ENCODE data around the gene GPR160.
"Not testable (repeated sequence)": the region's sequence is repeated elsewhere in the genome, so short reads cannot be mapped to it uniquely, and the experiment has no call there.

The GPR160 gene, protein sequence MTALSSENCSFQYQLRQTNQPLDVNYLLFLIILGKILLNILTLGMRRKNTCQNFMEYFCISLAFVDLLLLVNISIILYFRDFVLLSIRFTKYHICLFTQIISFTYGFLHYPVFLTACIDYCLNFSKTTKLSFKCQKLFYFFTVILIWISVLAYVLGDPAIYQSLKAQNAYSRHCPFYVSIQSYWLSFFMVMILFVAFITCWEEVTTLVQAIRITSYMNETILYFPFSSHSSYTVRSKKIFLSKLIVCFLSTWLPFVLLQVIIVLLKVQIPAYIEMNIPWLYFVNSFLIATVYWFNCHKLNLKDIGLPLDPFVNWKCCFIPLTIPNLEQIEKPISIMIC

DNA sequence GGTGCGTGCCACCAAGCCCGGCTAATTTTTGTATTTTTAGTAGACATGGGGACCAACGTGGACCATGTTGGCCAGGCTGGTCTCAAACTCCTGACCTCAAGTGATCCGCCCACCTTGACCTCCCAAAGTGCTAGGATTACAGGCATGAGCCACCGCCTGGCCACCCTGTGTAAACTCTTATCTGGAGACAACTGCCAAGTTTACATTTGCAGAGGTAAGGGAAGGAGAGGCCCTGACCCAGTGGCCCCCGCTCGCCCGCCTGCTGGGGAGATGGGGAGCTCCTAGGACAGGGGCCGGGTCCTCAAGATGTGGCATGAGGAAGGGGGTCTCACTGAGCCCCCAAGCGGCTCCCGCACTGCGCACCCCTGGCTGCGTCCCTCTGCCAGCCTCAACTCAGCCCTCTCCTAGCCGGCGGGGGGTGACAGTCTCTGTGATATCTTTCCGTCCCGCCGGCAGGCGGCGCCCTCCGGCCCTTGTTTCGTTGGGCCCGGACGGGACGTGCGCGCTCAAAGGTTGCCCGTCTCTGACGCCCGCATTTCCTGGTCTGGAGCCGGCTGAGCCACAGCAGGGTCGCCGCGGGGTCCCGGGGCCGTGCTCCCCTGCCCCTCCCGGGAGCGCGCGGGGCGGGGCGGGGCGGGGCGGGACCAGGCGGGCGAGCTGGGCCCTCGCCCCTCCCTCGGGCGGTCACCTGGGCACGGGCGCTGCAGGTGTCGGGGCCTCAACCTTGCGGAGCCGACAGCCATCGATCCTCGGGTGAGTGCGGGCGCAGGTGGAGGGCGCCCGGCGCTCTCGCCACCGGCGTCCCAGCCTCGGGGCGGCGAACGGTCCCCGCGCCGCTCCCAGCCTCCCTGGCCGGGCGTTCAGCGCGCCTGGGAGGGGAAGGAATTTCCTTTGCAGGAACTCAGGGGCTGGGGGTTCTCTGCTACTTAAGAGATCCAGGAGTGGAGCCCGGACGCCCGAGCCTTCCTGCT, at the start of gene GPR160:
Gene GPR160 (plus strand): TSS at position 533 of the 971 bp plus-strand sequence. CDS start 45,978 bp downstream, outside the sequence.
- peak; percentile 14 to 61 for DNase-seq

DNA sequence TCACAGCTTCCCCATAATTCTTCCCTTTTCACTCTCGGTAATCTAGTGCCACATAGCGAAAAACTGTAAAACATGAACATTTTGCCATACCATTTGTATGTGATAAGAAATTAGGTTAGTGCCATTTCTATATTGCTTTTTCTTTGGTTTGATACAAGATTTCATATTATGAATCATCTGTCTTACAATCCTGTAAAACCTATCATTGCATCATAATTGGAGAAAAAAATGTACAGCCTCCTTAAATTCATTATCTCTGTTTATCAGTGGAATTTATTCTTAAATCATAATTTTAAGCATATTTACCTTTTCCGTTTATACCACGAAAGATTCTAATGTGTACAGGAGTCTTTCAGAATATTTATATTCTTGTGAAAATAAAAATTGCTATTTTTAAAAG, 47.4 kb upstream of the GPR160 start:
- no peak for DNase-seq

DNA sequence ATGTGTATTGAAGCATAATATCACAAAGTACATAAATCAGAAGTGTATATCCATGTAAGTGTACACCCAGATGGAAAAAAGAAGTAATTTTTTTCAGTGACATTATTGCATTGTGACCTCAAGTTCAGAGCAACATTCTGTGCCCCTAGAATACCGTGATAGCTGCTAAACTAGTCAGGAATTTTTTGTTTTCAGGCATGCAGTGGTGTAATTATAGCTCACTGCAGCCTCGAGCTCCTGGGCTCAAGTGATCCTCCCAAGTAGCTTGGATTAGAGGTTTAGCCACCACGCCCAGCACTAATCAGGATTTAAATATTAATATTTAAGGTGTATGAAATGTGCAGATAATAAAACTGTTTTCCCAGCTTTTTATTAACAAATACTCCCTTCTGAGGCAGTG, 45.6 kb upstream of the GPR160 start:
- DNase-seq: no peak

DNA sequence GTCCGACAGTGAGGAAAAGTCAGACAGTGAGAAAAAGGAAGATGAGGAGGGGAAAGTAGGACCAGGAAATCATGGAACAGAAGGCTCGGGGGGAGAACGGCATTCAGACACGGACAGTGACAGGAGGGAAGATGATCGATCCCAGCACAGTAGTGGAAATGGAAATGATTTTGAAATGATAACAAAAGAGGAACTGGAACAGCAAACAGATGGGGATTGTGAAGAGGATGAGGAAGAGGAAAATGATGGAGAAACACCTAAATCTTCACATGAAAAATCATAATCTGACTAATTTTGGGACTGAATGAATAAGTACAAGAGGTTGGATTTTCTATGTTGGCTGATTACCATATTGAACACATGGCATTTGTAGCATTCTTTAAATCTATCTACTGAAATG, 45.0 kb upstream of the GPR160 start:
- DNase-seq: no peak

DNA sequence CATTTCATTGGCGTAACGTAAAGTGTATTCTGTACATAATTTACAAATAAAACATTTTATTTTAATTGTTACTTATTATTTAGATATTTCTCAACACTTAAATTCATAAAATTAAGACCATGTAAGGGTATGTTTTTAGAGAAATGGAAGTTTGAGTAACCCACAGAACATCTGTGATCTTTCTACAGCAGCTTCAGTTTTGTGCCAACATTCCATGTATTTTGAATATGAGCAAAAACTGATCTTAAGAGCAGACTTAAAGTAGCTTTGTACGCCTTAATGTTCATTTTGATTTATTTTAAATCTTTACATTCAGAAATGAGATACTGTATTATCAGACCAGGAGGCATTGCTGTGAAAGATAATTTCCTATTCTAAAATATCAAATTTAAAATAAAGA, 44.0 kb upstream of the GPR160 start:
- DNase-seq: no peak

DNA sequence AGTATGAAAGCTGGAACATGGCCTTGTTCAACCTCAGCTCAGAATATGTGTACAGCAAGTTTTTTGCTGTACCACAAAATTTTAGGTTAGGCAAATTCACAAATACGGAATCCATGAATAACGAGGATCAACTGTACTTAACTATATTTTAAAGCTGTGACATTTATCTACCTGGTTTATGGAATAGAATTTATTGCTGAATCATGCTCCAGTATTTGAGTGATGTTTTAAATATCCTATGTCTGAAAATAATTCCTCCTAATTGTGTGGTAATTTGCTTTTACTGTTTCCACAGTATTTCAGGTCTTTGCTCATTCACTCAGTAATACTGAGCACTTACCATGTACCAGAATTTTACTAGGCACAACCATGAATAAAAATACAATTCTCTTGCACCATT, 41.7 kb upstream of the GPR160 start:
- DNase-seq: no peak

DNA sequence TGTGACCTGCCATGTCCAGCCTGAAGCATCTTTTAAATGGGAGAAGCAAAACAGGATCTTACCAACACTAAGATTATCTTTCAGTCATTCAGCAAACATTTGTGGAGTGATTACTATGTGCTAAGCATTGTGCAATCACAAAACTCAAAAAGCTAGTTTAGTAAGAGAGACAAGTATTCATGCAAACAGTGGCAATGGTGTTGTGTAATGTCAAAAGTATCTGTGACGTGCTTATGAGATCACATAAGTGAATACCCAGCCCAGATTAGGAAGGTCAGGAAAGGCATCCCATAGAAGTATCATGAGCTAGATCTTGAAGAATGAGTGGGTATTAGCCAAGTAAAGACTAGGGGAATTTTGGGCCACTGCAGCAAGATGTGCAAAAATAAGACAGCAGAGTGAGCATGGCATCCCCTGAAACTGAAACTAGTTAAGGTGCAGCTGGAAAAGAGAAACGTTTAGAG, 39.1 kb upstream of the GPR160 start:
- DNase-seq: no peak

DNA sequence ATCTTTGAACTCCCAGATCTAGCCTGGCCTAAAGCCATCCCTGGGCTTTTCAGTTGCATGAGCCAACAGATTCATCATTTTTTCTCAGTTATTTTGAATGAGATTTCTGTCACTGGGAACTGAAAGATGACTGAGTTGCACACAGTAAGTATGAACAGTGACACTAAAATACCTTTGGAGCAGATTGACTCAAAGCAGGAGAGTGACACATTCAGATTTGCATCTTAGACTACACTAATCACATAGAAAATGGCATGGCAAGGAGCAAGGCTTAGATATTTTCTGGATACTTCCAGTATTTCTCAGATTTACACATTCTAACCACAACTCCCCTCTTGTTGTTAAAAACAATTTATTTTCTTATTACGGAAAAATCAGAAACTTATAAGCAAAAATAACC, 38.4 kb upstream of the GPR160 start:
- DNase-seq: no peak

DNA sequence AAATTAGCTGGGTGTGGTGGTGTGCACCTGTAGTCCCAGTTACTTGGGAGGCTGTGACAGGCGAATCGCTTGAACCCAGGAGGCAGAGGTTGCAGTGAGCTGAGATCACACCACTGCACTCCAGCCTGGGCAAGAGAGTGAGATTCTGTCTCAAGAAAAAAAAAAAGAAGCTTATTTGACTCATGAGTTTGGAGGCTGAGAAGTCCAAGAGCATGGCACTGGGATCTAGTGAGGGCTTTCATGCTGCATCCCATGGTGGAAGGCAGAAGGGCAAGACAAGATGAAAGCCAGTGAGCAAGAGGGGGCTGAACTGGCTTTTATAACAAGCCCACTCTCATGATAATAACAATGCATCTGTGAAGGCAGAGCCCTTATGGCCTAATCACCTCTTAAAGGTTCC, 37.7 kb upstream of the GPR160 start:
- DNase-seq: no peak

DNA sequence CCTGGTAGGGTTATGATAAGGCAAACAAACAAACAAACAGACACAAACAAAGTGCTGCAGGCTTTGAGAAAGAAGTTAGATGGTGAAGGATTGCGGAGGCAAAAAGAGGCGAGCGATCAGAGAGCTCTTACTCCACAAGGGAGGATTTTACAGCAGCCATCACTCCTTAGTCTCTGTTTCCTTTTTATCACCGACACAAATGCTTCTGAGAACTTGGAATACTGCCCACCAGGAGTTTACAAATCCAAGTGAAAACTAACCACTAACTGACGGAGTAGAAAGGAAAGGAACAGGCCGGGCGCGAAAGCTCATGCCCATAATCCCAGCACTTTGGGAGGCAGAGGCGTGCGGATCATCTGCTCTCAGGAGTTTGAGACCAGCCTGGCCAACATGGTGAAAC, 35.6 kb upstream of the GPR160 start:
- DNase-seq: no peak

DNA sequence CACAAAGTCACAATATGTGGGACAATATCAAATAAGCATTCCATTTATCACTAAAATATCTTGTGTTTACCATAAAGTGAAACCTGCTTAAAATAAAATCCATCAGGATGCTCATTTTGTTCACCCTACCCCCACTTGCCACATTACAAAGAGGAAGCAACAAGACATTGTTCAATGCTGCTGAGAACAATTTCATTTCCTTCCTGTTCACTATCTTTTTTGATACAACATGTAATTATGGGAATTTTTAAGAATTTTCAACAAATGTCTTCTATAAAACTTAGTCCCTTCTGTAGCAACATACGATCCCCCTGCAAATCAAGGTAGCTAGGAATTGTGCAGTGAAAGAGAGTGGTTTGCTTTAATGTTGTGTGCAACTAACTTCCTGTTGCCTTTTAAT, 34.9 kb upstream of the GPR160 start:
- no peak for DNase-seq

DNA sequence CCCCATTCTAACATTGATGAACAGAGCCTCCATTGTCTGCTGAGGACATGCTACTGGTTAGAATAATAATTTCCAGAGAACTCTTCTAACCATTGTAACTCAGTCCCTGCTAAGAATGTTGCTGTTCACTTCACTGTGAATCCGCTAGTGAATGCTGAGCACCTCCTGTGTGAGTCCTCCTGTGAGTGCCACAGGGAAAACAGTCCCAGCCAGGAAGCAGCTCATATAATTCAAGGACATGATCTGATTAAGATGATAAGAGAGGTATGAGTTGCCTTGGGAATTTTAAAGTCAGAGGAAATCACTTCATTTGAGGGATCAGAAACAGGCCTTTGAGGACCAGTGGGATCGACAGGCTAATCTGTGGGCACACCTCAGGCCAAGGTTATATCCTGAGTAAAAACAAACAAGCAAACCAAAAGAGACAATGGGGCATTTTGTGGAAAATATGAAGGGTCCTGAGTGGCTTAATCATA, 33.9 kb upstream of the GPR160 start:
- DNase-seq: no peak

DNA sequence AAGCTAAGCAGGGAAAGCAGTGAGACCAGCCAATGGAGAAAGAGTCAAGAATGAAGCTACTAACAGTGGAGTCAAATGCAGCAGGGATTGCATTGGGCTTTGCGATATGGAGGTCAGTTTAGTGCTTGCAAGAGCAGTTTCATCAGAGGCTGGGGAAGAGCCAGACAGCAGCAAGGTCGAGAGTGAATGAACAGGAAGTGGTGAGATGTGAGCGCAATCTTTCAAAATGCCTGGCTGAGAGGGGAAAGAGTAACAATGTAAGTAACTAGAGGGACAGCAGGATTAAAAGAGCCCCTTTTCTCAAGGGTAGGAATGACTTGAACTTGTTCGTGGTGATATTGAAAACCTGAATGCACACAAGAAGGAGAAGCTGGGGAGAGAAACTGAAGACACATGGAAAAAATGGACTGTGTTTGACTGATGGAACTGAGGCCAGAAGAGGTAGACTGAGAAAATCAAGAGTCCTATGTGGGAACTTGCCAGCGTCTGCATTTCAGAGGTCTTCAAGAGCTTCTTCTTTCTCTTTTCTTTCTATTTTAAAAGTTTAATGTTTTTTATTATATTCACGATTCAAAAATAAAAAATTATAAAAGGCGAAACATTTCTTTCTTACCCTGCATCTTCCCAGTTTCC, 30.6 kb upstream of the GPR160 start:
- DNase-seq: no peak

DNA sequence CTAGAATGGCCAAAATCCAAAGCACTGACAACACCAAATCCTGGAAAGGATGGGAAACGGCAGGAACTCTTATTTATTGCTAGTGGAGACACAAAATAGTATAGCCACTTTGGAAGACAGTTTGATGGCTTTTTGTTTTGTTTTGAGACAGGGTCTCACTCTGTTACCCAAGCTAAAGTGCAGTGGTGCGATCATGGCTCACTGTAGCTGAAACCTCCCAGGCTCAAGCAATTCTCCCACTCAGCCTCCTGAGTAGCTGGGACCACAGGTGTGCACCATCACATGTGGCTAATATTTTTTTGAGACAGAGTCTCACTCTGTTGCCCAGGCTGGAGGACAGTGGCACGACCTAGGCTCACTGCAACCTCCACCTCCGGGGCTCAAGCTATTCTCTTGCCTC, 27.3 kb upstream of the GPR160 start:
- no peak for DNase-seq

DNA sequence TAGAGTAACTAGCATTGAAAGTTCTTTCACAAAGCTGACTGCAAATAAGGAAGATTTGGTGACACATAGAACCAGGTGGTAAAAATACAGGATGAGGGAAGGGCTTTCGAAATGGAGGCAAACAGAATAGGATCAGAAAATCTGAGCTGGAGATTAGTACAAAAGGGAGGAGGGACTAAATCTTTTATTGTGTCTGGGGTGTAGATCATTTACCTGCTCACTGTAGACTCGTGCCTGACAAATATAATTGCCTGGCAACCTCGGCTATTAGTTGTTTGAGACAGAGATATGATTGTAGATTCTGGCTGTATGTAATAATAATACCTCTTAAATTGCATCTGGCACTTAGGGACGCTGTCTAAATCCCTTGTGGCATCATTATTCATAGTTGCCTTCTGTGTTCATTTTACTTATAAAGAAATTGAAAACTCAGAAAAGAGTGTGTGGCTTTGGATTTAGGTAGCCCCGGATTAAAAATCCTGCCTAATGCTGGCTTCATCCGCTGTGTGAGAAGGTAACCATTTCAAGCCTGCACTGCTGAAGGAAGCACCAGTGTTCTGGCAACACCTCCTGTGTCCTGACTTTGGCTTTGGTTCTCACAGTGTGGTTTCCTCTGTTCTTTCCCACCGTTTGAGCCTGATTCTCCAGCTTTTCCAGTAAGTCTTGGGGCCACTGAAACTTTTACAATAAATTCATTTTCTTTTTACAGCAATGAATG, 25.0 kb upstream of the GPR160 start:
- no peak for DNase-seq

DNA sequence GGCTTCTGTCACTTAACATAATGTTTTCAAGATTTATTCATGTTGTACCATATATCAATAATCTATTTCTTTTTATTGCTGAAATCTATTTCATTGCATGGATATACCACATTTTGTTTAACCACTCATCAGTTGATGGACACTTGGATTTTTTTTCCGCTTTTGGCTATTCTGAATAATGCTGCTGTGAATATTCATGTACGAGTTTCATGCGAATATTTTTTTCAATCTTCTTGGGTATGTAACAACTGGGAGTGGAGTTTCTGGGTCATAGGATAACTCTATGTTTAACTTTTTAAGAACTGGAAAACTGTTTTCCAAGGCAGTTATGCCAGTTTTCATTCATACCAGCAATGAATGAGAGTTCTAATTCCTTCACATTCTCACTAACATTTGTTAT, 21.7 kb upstream of the GPR160 start:
- no peak for DNase-seq

DNA sequence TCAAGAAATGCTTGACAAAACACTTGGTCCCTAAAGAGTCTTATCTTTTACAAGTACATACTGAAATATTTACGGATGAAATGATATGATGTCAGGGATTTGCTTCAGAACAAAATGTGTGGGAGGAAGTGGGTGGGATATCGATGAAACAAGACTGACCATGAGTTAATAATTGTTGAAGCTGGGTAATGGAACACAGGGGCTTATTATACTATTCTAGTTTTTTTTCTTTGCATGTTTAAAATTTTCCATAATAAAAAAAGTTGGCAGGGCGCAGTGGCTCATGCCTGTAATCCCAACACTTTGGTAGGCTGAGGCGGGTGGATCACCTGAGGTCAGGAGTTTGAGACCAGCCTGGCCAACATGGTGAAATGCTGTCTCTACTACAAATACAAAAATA, 18.5 kb upstream of the GPR160 start:
- DNase-seq: not testable (repeated sequence)

DNA sequence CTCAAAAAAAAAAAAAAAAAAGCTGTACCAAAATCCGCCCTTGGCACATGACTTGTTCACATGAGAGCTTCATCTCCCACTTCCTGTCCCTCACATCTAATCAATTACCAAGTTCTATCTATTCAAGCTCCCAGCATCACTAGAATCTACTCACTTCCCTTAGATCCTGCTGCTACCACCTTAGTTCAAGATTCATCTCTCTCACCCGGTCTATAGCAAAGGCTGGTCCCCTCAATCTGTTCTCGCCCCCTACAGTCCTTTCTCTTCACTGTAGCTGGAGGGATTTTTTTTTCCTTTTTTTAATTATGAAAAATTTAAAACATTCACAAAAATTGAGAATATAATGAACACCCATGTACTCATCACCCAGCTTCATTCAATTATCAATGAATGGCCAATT, 16.7 kb upstream of the GPR160 start:
- DNase-seq: no peak

DNA sequence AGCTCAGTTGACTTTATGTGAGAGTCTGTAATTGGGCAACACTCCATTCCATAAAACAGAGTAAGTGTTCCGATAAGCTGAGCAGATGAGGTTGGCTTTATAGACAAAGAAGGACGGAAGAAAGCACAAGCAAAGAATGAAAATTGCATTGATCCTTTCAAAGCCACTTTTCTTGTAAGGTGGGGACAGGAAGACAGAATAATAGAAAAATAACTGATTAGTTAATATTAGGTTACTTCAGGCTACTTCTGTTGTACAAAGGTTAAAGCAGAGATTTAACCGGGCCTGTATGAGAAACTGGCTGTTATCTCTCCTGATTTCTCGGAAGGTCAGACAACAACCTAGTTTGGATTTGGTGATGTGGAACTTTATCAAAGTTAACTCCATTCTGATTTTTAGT, 15.5 kb upstream of the GPR160 start:
- DNase-seq: no peak

DNA sequence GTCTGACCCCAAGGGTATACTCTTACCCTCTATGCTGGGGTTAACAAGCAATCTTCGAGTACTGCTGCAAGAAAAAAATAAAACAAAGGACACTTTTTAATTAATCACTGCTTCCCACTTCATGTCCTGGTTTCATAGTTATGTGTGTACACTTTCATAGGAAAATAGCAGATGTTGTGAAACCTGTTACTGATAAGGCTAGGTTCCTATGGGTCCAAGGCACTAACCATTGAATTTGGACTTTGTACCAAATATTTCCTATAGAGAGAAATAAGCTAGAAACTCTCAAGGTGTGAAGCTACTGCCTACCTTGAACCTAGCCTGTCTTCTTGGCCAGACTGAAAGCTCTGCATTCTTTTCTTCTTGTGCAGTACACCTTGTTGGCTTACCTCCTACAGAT, 14.6 kb upstream of the GPR160 start:
- no peak for DNase-seq

DNA sequence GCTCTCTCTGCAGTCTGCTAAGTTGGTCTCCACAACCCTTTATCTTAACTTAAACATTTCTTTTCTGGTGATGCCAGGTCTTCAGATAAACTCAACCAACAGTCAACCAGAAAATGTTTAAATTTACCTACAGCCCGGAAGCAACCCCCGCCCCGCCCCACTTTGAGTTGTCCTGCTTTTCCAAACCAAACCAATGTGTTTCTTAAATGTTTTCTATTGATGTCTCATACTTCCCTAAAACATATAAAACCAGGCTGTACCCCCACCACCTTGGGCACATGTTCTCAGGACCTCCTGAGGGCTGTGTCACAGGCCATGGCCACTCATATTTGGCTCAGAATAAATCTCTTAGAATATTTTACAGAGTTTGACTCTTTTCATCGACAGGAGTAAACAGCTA, 13.2 kb upstream of the GPR160 start:
- DNase-seq: no peak

DNA sequence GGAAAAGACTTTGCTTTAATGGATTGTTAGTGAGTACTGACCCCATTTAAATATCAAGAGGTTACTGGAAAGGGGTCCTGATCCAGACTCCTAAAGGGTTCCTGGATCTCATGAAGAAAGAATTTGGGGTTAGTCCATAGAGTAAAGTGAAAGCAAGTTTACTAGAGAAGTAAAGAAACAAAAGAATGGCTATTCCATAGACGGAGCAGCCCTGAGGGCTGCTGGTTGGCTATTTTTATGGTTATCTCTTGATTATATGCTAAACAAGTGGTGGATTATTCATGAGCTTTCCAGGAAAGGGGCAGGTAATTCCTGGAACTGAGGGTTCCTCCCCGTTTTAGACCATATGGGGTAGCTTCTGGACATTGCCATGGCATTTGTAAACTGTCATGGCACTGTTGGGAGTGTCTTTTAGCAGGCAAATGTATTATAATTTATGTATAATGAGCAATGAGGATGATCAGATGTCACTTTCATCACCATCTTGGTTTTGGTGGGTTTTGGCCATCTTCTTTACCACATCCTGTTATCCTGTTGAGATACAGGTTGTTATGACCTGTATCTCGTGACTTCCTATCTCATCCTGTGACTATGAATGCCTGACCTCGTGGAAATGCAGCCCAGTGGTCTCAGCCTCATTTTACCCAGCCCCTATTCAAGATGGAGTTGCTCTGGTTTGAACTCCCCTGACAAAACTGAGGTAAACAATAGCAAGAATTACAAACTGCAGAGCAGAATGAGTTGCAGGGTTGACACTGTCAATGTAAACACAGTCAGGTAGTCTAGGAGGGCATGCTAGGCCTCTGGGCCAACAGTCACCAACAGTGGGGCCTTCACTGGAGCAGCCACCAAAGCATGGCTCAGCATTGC, 10.3 kb upstream of the GPR160 start:
- DNase-seq: no peak
